Activated CD4-positive, alpha-beta memory T cell treated with anti-CD3 and anti-CD28 coated beads, Interleukin-2, amount 10 ng/mL, durations not matched to agents 7 days and 5 days (primary cell): ENCODE measurements around the gene HACD3. TPM values are rescaled to one million over a fixed set of nuclear protein-coding genes. Genes with fewer than 3 reads are reported as not detected.
A peak's percentile ranks its signal among the peaks of the same experiment; 100 is the strongest.
"Not testable (repeated sequence)": the region's sequence is repeated elsewhere in the genome, so short reads cannot be mapped to it uniquely, and the experiment has no call there.

ENCODE experiments used
- CTCF ChIA-PET: fragments of 350-600 bp; sonication (Branson Sonifier 250); formaldehyde crosslinking; loops from one replicate; lab custom pipeline; 2021; ENCODE audit warnings: antibody characterized with exemption, inconsistent platforms; lab: Charles Lee
- POLR2A ChIA-PET: fragments of 350-600 bp; sonication (Branson Sonifier 250); formaldehyde crosslinking; loops from one replicate; lab custom pipeline; 2021; ENCODE audit warnings: antibody characterized with exemption; lab: Charles Lee
- DNase-seq: peaks from one replicate; pipeline ENCODE4 v3.0.0-alpha.2; 2020
- H3K27ac Mint-ChIP-seq: one replicate; pipeline ENCODE4 v1.8.0; 2021; ENCODE audit warnings: mild to moderate bottlenecking, mixed read lengths
- H3K27me3 Mint-ChIP-seq: one replicate; pipeline ENCODE4 v1.8.0; 2021; ENCODE audit warnings: mixed read lengths
- H3K36me3 Mint-ChIP-seq: one replicate; pipeline ENCODE4 v1.8.0; 2021; ENCODE audit warnings: low read depth, mixed read lengths
- H3K4me1 Mint-ChIP-seq: one replicate; pipeline ENCODE4 v1.8.0; 2021; ENCODE audit warnings: mixed read lengths
- H3K4me3 Mint-ChIP-seq: one replicate; pipeline ENCODE4 v1.8.0; 2021; ENCODE audit warnings: mild to moderate bottlenecking, mixed read lengths
- H3K9me3 Mint-ChIP-seq: one replicate; pipeline ENCODE4 v1.8.0; 2021; ENCODE audit warnings: mixed read lengths
- total RNA-seq, 2 experiments: library from RNA; stranded (reverse); gene quantifications; one replicate each; pipeline ENCODE4 v1.2.3, GENCODE V29; 2021

HACD3 gene
- total RNA-seq, 2 experiments from 2014 or later: 26.8 to 29.2 TPM

DNA sequence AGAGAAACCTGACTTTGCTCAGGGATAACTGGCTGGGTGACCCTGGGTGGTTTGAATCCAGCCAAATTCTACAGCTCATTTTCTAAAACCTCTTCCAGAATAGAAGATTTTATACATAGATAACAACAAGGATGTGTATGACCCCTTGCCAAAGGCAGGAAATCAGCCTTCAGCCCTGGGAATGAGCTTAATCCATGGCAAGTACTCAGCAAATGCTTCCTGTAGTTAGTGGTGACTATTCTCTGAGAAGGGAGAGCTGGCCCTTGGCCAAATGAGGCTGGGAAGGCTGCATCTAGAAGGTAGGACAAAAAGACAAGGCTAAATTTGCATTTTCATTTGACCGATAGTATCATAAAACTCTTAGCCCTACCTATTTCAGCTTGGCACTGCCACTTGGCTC lies 4.6 kb upstream of the HACD3 start:
- Mint-ChIP-seq H3K4me3 (no peak overlapping the region), H3K27ac (no peak overlapping the region), H3K9me3 (no peaks in the 10 kb centered on the region), H3K27me3 (no peaks in the 10 kb centered on the region), H3K36me3 (no peaks in the 10 kb centered on the region), H3K4me1 (peaks cover 8% of the 10 kb centered on the region)
- POLR2A ChIA-PET: interaction anchor here (1.2 kb wide), 1 partner anchor 9 kb away, joined by 7 read pairs; no protein-coding TSS in a partner anchor
- CTCF ChIA-PET: interaction anchor here (0.6 to 0.9 kb wide), 2 partner anchors 24 to 332 kb away, joined by 3 read pairs; no protein-coding TSS in a partner anchor
- DNase-seq: no peak

DNA sequence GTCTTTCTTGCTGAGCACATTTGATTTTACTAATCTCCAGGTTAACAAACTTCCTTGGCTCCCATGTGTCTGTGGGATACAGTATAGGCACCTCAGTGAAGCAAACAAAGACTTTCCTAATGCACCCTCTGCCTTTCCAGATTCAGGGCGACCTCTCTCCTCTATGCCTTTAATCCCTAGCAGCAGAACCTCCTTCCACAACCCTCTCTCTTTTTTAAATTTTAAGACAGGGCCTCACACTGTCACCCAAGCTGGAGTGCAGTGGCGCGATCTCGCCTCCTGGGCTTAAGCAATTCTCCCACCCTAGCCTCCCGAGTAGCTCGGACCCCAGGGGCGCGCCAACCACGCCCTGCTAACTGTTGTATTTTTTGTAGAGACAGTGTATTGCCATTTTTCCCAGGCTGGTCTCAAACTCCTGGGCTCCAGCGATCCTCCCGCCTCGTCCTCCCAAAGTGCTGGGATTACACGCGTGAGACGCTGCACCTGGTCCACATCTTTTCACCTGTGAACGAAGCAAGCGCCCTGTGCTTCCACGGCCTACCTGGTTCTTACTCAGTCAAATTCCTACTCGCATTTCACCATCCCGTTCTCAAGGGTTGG lies 1.7 kb upstream of the HACD3 start:
- H3K4me1 Mint-ChIP-seq: peaks cover 27% of the 10 kb centered on the region
- no peaks in the 10 kb centered on the region for H3K27me3 Mint-ChIP-seq
- no peak for DNase-seq
- ChIA-PET CTCF (interaction anchor here (1.0 to 1.7 kb wide), 2 partner anchors 12 kb away, joined by 4 to 6 read pairs; partner anchors contain the start of gene DPP8), POLR2A (no interaction called here)
- no peak overlapping the region for H3K4me3 Mint-ChIP-seq
- H3K36me3 Mint-ChIP-seq: no peaks in the 10 kb centered on the region
- no peak overlapping the region for H3K27ac Mint-ChIP-seq
- H3K9me3 Mint-ChIP-seq: no peaks in the 10 kb centered on the region

DNA sequence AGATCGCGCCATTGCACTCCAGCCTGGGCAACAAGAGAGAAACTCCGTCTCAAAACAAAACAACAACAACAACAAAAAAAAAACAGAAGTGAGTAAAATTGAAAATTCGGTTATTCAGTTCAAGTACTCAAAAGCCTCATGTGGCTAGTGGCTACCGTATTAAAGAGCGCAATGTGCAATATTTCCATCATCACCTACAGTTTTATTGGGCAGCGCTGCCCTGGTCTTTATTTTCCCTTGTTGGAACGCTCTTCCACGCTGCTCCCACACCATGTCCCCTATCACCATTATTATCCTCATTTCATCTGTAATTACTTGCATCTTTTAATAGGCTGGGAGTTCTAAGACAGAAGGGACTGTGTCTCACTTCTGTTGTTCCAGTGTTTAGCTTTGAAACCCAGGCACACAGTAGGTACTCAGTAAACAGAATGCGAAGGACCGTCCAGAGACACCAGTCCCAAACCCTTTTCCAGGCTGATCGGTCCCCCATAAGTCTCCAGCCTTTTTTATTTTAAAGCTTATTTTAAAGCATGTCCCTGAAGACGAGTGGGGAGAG lies 423 bp upstream of the HACD3 start:
- peak overlapping the region; percentile 81 for H3K4me3 Mint-ChIP-seq
- H3K27ac Mint-ChIP-seq: peak overlapping the region; percentile 16
- no peak for DNase-seq
- H3K9me3 Mint-ChIP-seq: no peaks in the 10 kb centered on the region
- H3K36me3 Mint-ChIP-seq: peaks cover 8% of the 10 kb centered on the region
- no peaks in the 10 kb centered on the region for H3K27me3 Mint-ChIP-seq
- H3K4me1 Mint-ChIP-seq: peaks cover 35% of the 10 kb centered on the region
- ChIA-PET CTCF (interaction anchor here (1.0 to 2.0 kb wide), 4 partner anchors 13 to 825 kb away, joined by 4 to 13 read pairs (median 5); partner anchors contain the start of gene DPP8), POLR2A (interaction anchor here (0.8 to 2.0 kb wide), 9 partner anchors 10 to 304 kb away, joined by 3 to 13 read pairs (median 3); partner anchors contain the start of genes INTS14 and RNU5B-1)

DNA sequence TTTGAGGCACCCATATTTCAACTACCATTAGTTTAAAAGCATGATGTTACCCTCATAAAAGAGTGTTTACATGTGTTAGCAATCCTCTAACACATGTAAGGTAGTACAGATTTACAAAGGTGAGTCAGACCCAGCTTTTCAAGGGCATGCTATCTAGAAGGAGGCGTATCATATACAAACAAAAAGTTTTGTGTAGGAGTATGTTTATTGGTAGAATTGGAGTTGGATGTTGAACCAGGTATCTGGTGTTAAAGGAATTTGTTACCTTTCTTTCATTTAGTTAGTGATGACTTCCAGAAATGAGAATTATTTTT lies 2.4 kb downstream of the HACD3 start:
- Mint-ChIP-seq H3K9me3 (no peaks in the 10 kb centered on the region), H3K36me3 (peaks cover 8% of the 10 kb centered on the region), H3K27ac (no peak overlapping the region), H3K27me3 (no peaks in the 10 kb centered on the region), H3K4me1 (peaks cover 35% of the 10 kb centered on the region), H3K4me3 (peak overlapping the region; percentile 21)
- ChIA-PET CTCF (interaction anchor here (0.7 kb wide), 2 partner anchors 16 to 336 kb away, joined by 3 read pairs; partner anchors contain the start of gene RAB11A), POLR2A (no interaction called here)
- no peak for DNase-seq

DNA sequence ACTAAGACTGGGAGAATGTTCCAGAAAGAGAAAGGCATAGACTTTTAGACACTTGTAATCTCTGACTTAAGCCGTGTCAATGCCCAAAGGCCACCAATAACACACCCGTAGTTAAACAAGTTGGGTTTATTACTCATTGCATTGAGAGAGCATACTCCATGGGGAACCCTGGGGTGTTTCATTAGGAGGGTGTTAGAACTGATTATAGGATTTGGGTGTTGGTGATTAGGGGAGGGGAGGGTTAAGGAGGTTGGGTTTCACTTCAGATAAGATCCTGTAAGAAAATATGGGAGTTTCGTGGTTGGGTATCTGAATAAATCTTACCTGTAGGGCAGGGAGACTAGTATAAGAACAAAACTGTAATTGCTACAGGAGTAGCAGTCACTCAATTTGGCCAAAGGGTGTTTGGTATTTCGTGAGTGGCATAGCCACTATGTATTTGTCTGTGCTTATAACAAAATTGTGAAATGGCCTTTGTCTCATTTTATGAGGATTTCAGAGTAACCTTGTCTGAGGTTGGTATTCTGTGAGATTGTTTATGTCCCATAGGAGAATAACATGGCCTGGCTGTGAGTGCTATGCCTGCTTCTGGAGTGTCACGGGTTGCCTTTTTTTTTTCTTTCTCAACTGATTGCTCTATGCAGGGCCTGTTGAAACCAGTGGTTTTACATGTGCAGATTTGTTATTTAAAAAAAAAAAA lies 2.9 kb downstream of the HACD3 start:
- POLR2A ChIA-PET: no interaction called here
- Mint-ChIP-seq H3K4me3 (no peak overlapping the region), H3K4me1 (peaks cover 35% of the 10 kb centered on the region), H3K27me3 (no peaks in the 10 kb centered on the region), H3K27ac (no peak overlapping the region), H3K9me3 (no peaks in the 10 kb centered on the region), H3K36me3 (peaks cover 8% of the 10 kb centered on the region)
- CTCF ChIA-PET: interaction anchor here (0.7 kb wide), 2 partner anchors 17 to 336 kb away, joined by 3 read pairs; partner anchors contain the start of gene RAB11A
- no peak for DNase-seq

DNA sequence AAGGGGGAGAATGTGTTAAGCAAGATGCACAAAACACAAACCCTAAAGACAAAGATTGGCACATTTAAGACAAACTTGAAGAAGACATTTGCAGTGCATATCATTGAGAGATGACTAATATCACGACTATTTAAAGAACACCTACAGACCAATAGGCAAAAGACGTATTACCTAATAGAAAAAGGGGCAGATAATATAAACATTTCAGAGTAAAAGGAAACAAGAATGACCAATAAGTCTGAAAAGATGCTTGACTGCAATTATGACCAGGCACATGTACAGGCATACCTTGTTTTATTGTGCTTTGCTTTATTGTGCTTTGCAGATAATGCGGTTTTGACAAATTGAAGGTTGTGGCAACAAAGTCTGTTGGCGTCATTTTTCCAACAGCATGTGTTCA lies 4.9 kb downstream of the HACD3 start:
- CTCF ChIA-PET: interaction anchor here (0.7 kb wide), 1 partner anchor 25 kb away, joined by 3 read pairs; no protein-coding TSS in a partner anchor
- DNase-seq: no peak
- Mint-ChIP-seq H3K36me3 (peaks cover 8% of the 10 kb centered on the region), H3K27ac (no peak overlapping the region), H3K4me3 (no peak overlapping the region), H3K4me1 (peaks cover 30% of the 10 kb centered on the region), H3K27me3 (no peaks in the 10 kb centered on the region), H3K9me3 (no peaks in the 10 kb centered on the region)
- POLR2A ChIA-PET: no interaction called here

DNA sequence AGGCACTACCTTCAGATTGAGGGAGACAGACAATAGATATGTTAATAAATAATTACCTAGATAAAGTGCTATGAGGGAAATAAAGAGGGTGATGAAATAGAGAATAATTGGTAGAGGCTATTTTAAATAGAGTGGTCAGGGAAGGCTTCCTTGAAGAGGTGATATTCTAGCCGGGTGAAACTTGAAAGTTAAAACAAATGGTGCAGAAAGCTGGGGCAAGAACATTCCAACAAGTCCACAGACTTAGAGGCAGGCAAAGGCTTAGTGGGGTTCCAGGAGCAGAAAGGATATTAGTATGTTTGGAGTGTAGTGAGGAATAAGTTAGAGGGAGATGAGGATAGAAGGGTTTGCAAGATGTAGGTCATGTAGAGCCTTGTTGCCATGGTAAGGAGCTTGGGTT lies 10.1 kb downstream of the HACD3 start:
- DNase-seq: no peak
- H3K4me1 Mint-ChIP-seq: peaks cover 2% of the 10 kb centered on the region
- no peaks in the 10 kb centered on the region for H3K9me3 Mint-ChIP-seq
- no peak overlapping the region for H3K4me3 Mint-ChIP-seq
- CTCF ChIA-PET: no interaction called here
- no peaks in the 10 kb centered on the region for H3K27me3 Mint-ChIP-seq
- POLR2A ChIA-PET: interaction anchor here (3.3 kb wide), 1 partner anchor 10 kb away, joined by 13 read pairs; the partner anchor contains the start of gene HACD3
- H3K27ac Mint-ChIP-seq: no peak overlapping the region
- H3K36me3 Mint-ChIP-seq: no peaks in the 10 kb centered on the region

DNA sequence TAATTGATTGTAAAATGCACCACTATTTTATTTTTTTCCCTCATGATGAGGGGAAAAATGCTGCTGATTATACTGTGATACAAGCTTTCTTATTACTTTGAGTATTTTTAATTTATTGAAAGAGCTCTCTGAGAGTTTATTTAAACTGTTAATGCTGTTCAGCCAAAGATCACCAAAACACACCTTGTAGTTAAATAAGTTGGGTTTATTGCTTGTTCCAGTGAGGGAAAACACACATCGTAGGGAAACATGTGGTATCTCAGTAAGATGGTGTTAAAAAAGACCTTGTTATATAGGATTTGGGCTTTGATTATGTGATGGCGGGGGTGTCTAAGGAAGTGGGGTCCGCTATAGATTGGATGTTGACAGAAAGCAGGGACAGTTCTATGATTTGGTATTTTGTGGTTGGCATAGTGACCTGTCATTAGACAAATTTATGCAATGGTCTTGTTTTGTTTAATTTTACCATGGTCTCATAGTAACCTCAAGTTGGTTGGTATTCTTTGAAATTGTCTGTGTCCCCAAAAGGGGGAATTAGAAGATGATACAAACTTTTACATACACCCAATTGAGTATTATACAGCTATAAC lies 11.1 kb downstream of the HACD3 start:
- H3K27me3 Mint-ChIP-seq: no peaks in the 10 kb centered on the region
- no peaks in the 10 kb centered on the region for H3K9me3 Mint-ChIP-seq
- H3K36me3 Mint-ChIP-seq: no peaks in the 10 kb centered on the region
- ChIA-PET POLR2A (interaction anchor here (3.3 kb wide), 1 partner anchor 11 kb away, joined by 13 read pairs; the partner anchor contains the start of gene HACD3), CTCF (interaction anchor here (0.7 to 1.0 kb wide), 2 partner anchors 9 to 933 kb away, joined by 3 to 4 read pairs; no protein-coding TSS in a partner anchor)
- H3K4me3 Mint-ChIP-seq: no peak overlapping the region
- no peak overlapping the region for H3K27ac Mint-ChIP-seq
- peaks cover 2% of the 10 kb centered on the region for H3K4me1 Mint-ChIP-seq
- no peak for DNase-seq

DNA sequence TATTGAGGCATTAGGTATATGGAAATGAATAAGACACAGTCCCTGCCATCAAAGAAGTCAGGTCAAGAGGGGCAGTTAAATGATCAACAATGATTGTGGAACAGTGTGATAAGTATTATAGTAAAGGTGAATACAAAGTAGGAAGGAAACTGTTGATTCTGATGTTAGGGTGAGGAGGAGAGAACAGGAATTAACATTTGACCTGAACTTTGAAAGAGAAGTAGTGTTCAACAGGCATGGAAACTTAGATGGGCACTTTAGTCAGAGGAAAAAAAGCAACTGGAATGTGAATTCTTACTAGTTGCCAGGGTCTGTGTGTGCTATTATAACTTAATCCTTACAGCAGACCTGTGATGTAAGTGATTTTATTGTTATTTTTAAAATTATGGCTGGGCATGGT lies 17.6 kb downstream of the HACD3 start:
- H3K4me3 Mint-ChIP-seq: no peak overlapping the region
- peaks cover under 1% of the 10 kb centered on the region for H3K36me3 Mint-ChIP-seq
- H3K27ac Mint-ChIP-seq: no peak overlapping the region
- H3K27me3 Mint-ChIP-seq: no peaks in the 10 kb centered on the region
- no peaks in the 10 kb centered on the region for H3K9me3 Mint-ChIP-seq
- ChIA-PET POLR2A (no interaction called here), CTCF (no interaction called here)
- DNase-seq: no peak
- peaks cover 10% of the 10 kb centered on the region for H3K4me1 Mint-ChIP-seq

DNA sequence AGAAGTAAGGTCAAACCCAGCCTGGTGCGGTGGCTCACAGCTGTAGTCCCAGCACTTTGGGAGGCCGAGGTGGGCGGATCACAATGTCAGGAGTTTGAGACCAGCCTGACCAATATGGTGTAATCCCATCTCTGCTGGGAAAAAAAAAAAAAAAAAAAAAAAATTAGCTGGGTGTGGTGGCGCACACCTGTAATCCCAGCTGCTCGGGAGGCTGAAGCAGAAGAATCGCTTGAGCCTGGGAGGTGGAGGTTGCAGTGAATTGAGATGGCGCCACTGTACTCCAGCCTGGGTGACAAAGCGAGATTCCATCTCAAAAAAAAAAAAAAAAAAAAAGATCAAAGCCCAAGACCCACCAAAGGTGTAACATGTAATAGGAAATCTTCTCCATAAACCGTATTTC lies 19.0 kb downstream of the HACD3 start:
- not testable (repeated sequence) for H3K9me3 Mint-ChIP-seq, H3K27me3 Mint-ChIP-seq, H3K4me3 Mint-ChIP-seq, H3K27ac Mint-ChIP-seq, DNase-seq
- Mint-ChIP-seq H3K4me1 (peaks cover 10% of the 10 kb centered on the region), H3K36me3 (peaks cover 13% of the 10 kb centered on the region)
- CTCF ChIA-PET: interaction anchor here (0.6 to 1.1 kb wide), 4 partner anchors 8 to 1292 kb away, joined by 3 read pairs; no protein-coding TSS in a partner anchor
- POLR2A ChIA-PET: interaction anchor here (1.0 kb wide), 1 partner anchor 32 kb away, joined by 3 read pairs; no protein-coding TSS in a partner anchor

DNA sequence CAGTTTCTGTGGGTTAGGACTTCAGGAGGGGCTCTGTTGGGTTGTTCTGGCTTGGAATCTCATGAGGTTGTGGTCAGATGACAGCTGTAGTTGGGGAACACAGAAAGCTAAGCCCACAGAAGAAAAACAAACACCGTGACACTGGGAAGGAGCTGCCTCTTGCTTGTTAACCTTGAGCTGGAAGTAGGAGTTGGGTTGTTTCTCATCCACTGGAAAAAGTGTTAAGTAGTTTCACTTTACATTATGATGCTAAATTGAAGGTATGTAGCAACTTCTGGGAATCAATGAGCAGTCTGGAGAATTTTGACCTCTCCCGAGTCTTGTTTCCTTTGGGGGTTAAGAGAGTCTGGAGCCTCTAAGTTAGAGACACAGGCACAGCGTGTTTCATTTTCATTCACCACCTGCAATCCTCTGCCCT lies 20.4 kb downstream of the HACD3 start:
- no peaks in the 10 kb centered on the region for H3K9me3 Mint-ChIP-seq
- no peak overlapping the region for H3K4me3 Mint-ChIP-seq
- H3K27ac Mint-ChIP-seq: no peak overlapping the region
- H3K4me1 Mint-ChIP-seq: peaks cover 10% of the 10 kb centered on the region
- no peaks in the 10 kb centered on the region for H3K27me3 Mint-ChIP-seq
- ChIA-PET CTCF (no interaction called here), POLR2A (interaction anchor here (0.6 to 1.4 kb wide), 2 partner anchors 24 to 66 kb away, joined by 3 to 4 read pairs; no protein-coding TSS in a partner anchor)
- no peak for DNase-seq
- peaks cover 18% of the 10 kb centered on the region for H3K36me3 Mint-ChIP-seq

DNA sequence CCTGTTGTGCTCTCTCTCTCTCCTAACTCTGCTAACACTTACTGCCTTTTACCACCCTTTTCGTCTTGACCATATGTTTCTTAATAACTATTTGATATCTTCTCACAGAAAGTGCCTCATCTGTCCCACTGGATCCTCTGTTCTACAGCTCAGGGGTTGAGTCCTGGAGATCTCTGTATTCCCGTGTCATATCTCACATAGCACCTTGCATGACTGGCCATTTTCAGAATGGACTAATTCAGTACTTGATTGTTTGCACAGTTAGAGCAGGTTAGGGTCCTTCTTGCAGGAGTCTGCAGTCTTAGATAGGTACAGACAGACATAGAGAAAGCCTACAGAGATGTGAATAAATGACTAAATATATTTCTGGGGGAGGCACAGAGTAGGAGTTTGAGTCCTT lies 20.9 kb downstream of the HACD3 start:
- ChIA-PET CTCF (no interaction called here), POLR2A (interaction anchor here (0.6 to 1.4 kb wide), 2 partner anchors 24 to 67 kb away, joined by 3 to 4 read pairs; no protein-coding TSS in a partner anchor)
- H3K36me3 Mint-ChIP-seq: peaks cover 18% of the 10 kb centered on the region
- no peak for DNase-seq
- peaks cover 10% of the 10 kb centered on the region for H3K4me1 Mint-ChIP-seq
- H3K4me3 Mint-ChIP-seq: no peak overlapping the region
- no peaks in the 10 kb centered on the region for H3K9me3 Mint-ChIP-seq
- H3K27ac Mint-ChIP-seq: no peak overlapping the region
- no peaks in the 10 kb centered on the region for H3K27me3 Mint-ChIP-seq
